DLD1 (cell line): ENCODE results near the gene EBLN2.

Experiments used
- in situ Hi-C: cut with HindIII; loops from 2 replicates; pipeline ENCODE4 v1.10.0; 2017; ENCODE audit warnings: low sequenced_read_pairs

Gene EBLN2

DNA sequence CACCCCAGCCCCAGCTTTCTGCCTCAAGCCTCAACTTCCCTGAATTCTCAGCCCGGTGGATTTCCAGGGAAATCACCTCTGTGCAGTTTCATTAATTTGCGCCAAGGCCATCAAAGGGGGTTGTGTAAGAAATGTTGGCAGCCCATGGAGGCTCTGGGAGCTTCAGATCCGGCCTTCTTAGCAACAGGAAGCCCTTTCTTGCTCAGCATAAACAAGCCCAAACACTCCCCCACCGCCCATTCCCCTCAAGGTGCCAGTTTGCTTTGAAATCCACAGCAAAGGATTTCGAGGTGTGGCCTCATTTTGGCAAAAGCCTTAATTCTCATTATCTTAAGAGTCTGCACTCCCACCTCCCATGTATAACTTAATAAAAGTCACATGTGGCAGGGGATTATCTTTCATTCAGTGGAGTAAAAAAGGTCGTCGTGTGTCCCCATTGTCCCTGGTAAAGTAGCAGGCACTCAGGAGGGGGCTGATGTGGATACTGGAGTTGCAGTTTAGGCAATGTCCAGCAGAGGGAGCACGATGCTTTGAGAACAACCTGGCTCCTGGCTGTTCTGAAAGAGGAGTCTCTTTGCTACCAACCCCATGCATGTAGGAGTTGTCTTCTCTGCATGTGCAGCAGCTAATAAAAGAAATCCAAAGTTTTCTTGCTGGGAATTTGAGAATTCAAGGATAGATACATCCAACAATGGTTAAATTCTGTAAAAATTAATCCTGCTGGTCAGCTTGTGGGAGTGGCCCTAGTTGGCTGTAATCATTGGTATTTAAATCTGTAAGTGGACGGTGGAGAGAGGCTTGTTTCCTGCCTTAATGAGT, 39.5 kb downstream of the EBLN2 start:
- in situ Hi-C loops, result no loop called here

DNA sequence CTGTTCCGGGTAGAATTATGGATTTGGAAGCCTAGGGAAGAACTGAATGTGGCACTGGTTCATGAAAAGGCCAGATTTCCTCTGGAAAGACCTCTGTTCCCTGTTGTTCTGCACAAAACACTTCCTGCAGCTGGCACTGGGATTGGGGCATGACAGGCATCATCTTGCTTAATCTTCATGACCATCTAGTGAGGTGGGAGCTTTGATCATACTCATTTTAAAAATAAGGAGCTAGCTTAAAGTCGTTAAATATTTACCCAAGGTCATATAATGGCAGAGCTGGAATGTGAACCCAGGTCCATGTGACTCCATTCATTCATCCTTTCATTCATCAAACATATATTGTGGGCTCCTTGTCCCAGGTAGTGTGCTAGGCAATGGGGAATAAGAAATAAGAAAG, 40.4 kb downstream of the EBLN2 start:
- in situ Hi-C loops, result no loop called here

DNA sequence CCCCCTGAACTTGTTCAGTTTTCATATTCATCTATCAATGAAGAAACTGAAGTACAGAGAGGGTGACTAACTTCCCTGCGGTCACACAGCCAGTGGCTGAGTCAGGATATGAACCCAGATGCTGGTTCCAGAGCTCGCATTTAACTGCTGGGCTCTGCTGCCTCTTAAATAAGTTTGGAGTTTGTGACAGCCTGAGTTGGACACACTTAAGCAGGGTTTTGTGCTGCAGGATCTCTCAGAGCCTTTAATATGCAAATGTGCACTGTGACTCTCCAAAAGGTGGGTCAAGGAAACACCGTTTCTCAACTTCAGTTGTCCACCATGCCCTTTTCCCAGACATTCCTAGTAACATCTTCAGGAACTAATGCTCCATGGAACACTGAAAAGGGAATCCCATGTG, 45.8 kb downstream of the EBLN2 start:
- in situ Hi-C loops, result no loop called here

DNA sequence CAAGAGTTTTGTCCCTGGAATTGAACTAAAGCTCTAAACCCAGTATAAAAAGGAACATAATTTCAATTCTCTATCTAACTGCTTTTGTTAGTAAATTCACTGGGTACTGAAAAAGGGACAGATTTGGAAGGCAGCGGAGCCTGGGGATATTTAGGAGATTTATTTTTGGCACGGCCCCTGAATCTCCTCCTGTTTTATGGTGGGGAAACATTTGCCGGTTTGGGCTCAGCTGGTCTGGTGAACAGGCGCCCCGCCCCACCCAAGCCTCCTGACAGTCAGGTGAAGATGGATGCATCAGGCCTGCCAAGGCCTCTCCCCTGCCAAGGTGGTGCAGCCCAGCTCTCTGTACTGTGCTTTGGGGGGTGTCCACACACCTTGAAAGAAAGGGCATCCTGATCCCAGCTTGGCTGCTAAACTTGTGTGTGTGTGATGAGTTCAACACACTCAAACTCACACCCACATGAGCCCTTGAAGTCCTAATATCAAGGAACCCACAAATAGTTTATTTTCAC, 46.3 kb downstream of the EBLN2 start:
- in situ Hi-C loops, result no loop called here

DNA sequence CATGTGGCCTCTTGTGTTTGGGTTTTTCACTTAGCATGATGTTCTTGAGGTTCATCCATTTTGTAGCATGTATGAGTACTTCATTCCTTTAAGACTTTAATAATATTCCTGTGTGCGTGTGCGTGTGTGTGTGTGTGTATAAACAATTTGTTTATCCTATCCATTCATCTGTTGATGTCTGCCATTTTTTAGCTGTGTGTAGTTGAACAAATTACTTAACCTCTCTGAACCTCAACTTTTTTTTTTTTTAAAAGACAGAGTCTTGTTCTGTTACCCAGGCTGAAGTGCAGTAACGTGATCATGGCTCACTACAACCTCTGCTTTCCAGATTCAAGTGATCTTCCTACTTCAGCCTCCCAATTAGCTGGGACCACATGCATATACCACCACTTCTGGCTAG, 47.3 kb downstream of the EBLN2 start:
- in situ Hi-C loops, result no loop called here

DNA sequence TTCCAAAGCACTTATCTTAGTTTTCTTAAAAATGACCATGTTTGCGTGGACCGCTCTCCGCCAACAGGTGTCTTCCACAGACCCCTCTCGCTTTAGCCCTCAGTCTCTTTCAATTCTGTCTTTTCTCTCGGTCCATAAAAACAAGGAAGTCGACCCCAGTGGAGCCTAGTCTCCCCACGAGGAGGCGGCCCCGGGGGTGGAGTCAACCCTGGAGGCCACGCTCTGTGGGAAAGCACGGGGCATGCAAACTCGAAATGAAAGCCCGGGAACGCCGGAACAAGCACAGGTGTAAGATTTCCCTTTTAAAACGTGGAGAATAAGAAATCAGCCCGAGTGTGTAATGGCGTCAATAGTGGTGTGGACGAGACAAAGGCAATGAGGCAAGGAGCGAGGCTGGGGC, 49.1 kb downstream of the EBLN2 start:
- in situ Hi-C loops, result no loop called here
